WTC11 (cell line): ENCODE results near the gene GNAI3. TPM values are rescaled to one million over a fixed set of nuclear protein-coding genes. Genes with fewer than 3 reads are reported as not detected.

Experiments used
- ATAC-seq: fragments of 200-7000 bp; cut with Tn5 transposase; 2 replicates; pipeline ENCODE4 v1.10.0; 2021; ENCODE audit warnings: mild to moderate bottlenecking, moderate library complexity
- CTCF ChIA-PET: fragments of 300-600 bp; sonication (Branson Sonifier 250); formaldehyde crosslinking; loops from one replicate; lab custom pipeline; 2021; ENCODE audit warnings: antibody characterized with exemption; lab: Charles Lee
- POLR2A ChIA-PET: fragments of 350-600 bp; sonication (Branson Sonifier 250); formaldehyde crosslinking; loops from one replicate; lab custom pipeline; 2021; ENCODE audit warnings: antibody characterized with exemption; lab: Charles Lee
- DNase-seq: peaks from one replicate; pipeline ENCODE4 v3.0.0; 2021; ENCODE audit warnings: low spot score
- H3K27ac Mint-ChIP-seq: 2 replicates; pipeline ENCODE4 v1.8.0; 2021; ENCODE audit warnings: mixed read lengths
- H3K27me3 Mint-ChIP-seq: 2 replicates; pipeline ENCODE4 v1.8.0; 2021; ENCODE audit warnings: low read depth, mild to moderate bottlenecking, moderate library complexity, mixed read lengths
- H3K36me3 Mint-ChIP-seq: 2 replicates; pipeline ENCODE4 v1.8.0; 2021; ENCODE audit warnings: mixed read lengths
- H3K4me1 Mint-ChIP-seq: 2 replicates; pipeline ENCODE4 v1.8.0; 2022; ENCODE audit warnings: mixed read lengths
- H3K4me3 Mint-ChIP-seq: 2 replicates; pipeline ENCODE4 v1.8.0; 2021; ENCODE audit warnings: mild to moderate bottlenecking, moderate library complexity, mixed read lengths
- H3K9me3 Mint-ChIP-seq: 2 replicates; pipeline ENCODE4 v1.8.0; 2021; ENCODE audit warnings: mixed read lengths
- AR ChIP-seq: fragments of 250-450 bp; sonication (Bioruptor Pico); IDR thresholded peaks from 2 replicates; pipeline ENCODE4 v1.9.0; 2021; ENCODE audit warnings: mild to moderate bottlenecking
- ATF1 ChIP-seq: sonication (generic); formaldehyde crosslinking; IDR thresholded peaks from 2 replicates; pipeline ENCODE4 v1.8.1; 2023; ENCODE audit warnings: mild to moderate bottlenecking, moderate library complexity, missing genetic modification reagents
- ATF2 ChIP-seq: sonication (generic); formaldehyde crosslinking; IDR thresholded peaks from 2 replicates; pipeline ENCODE4 v1.8.1; 2022; ENCODE audit warnings: low read depth, missing genetic modification reagents, borderline replicate concordance
- CTCF ChIP-seq: fragments of 200-600 bp; IDR thresholded peaks from 2 replicates; pipeline ENCODE4 v1.8.0; 2022; ENCODE audit warnings: antibody characterized with exemption
- EMX1 ChIP-seq: fragments of 250-450 bp; sonication (Bioruptor Pico); IDR thresholded peaks from 2 replicates; pipeline ENCODE4 v1.8.0; 2021; ENCODE audit warnings: mild to moderate bottlenecking
- ETV6 ChIP-seq: sonication (generic); formaldehyde crosslinking; IDR thresholded peaks from 2 replicates; pipeline ENCODE4 v1.8.1; 2022; ENCODE audit warnings: mild to moderate bottlenecking, missing genetic modification reagents
- FOXJ3 ChIP-seq: sonication (generic); formaldehyde crosslinking; IDR thresholded peaks from 2 replicates; pipeline ENCODE4 v1.9.0; 2021; ENCODE audit warnings: missing genetic modification reagents, mild to moderate bottlenecking, borderline replicate concordance
- FOXP1 ChIP-seq: sonication (generic); formaldehyde crosslinking; IDR thresholded peaks from 2 replicates; pipeline ENCODE4 v1.8.0; 2022; ENCODE audit warnings: missing genetic modification reagents, mild to moderate bottlenecking, moderate library complexity, borderline replicate concordance
- GABPB1 ChIP-seq: sonication (generic); formaldehyde crosslinking; IDR thresholded peaks from 2 replicates; pipeline ENCODE4 v1.8.1; 2023; ENCODE audit warnings: mild to moderate bottlenecking, missing genetic modification reagents
- GRHL2 ChIP-seq: fragments of 250-450 bp; sonication (Bioruptor Pico); IDR thresholded peaks from 2 replicates; pipeline ENCODE4 v1.8.0; 2022; ENCODE audit warnings: mild to moderate bottlenecking, moderate library complexity; ENCODE audit not compliant: insufficient replicate concordance, severe bottlenecking
- GTF2I ChIP-seq: fragments of 250-450 bp; sonication (Bioruptor Pico); conservative IDR thresholded peaks from 2 replicates; pipeline ENCODE4 v1.4.0; 2021; ENCODE audit warnings: mild to moderate bottlenecking
- NFYB ChIP-seq: sonication (generic); formaldehyde crosslinking; conservative IDR thresholded peaks from 2 replicates; pipeline ENCODE4 v1.8.0; 2022; ENCODE audit warnings: low read depth, missing genetic modification reagents
- NR2C2 ChIP-seq: sonication (generic); formaldehyde crosslinking; IDR thresholded peaks from 2 replicates; pipeline ENCODE4 v1.8.0; 2022; ENCODE audit warnings: mild to moderate bottlenecking, missing genetic modification reagents
- PRDM15 ChIP-seq: sonication (generic); formaldehyde crosslinking; IDR thresholded peaks from 2 replicates; pipeline ENCODE4 v1.8.0; 2022; ENCODE audit warnings: missing genetic modification reagents
- RELA ChIP-seq: sonication (generic); formaldehyde crosslinking; IDR thresholded peaks from 2 replicates; pipeline ENCODE4 v1.8.1; 2022; ENCODE audit warnings: missing genetic modification reagents, mild to moderate bottlenecking, borderline replicate concordance
- SMAD4 ChIP-seq: sonication (generic); formaldehyde crosslinking; IDR thresholded peaks from 2 replicates; pipeline ENCODE4 v1.8.0; 2022; ENCODE audit warnings: mild to moderate bottlenecking, missing genetic modification reagents
- SP1 ChIP-seq: sonication (generic); formaldehyde crosslinking; conservative IDR thresholded peaks from 2 replicates; pipeline ENCODE4 v1.8.1; 2022; ENCODE audit warnings: missing genetic modification reagents
- ZNF121 ChIP-seq: sonication (generic); formaldehyde crosslinking; IDR thresholded peaks from 2 replicates; pipeline ENCODE4 v1.8.0; 2023; ENCODE audit warnings: missing genetic modification reagents
- ZNF263 ChIP-seq: sonication (generic); formaldehyde crosslinking; IDR thresholded peaks from 2 replicates; pipeline ENCODE4 v1.8.1; 2022; ENCODE audit warnings: low read depth, mild to moderate bottlenecking, moderate library complexity, missing genetic modification reagents
- total RNA-seq: library from RNA; stranded (reverse); gene quantifications from 3 replicates; pipeline ENCODE4 v1.2.3, GENCODE V29; 2021
- TF ChIP-seq, protein P1 (sequence below): sonication (generic); formaldehyde crosslinking; IDR thresholded peaks from 2 replicates; pipeline ENCODE4 v1.8.1; 2022; ENCODE audit warnings: low read depth, mild to moderate bottlenecking, moderate library complexity, missing genetic modification reagents, borderline replicate concordance

The GNAI3 gene
- total RNA-seq, 1 experiment from 2014 or later, result 7.2 TPM

DNA sequence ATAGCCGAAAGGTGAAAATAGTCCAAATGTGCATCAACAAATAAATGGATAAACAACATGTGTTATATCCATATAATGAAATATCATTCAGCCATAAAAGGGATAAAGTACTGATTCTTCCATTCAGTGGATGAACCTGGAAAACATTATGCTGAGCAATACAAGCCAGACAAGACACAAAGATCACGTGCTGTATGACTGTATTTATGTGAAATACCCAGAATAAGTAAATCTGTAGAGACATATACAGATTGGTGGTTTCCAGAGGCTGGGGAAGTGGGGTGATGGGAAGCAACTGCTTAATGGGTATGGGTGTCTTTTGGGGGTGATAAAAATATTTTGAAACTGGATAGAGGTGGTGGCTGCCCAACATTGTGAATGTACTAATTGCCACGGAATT, 94.2 kb downstream of the GNAI3 start (continued):
- TF ChIP-seq AR (CRISPR knock-in tag), result no peak
- TF ChIP-seq ATF1 (CRISPR knock-in tag), result no peak

DNA sequence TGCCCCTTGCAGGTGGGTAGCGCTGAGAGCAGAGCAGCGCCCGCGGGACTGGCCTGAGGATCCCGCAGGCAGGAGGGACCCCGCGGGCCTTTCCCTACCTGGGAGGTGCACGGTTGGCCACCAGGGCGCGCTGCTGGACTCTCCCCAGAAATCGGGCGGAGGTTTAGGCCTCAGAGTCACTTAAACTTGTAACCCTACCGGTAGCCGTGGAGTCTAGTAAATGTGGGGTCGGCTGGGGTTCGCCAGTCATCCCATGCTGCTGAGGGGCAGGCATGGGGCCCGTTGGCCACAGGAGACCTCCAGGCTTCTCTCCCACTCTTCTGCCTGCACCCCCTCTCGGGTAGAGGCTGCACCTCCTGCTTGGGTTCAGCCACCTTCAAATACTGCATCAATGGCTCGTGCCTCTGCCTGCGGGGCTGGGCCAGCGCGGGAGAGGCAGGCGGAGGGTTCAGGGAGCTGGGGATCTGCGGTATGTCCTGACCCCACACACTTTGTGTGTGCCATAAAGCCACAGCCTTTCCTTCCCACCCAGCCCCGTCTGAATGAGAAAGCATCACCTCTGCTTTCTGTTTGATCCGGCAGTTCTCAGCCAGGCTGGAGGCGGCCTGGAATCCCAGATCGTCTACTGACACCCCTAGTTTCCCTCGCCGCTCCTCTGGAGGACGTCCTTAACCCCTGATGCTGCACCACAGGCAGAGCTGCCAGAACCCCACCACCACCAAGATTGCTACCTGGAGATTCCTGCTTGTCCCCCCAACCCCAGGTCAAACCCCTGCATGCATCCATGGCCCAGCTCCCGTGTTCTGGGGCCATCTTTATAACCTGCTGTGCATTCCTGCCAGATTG, 95.2 kb downstream of the GNAI3 start:
- no peak overlapping the region for H3K4me3 Mint-ChIP-seq
- ATAC-seq, result peak; percentile 93
- TF ChIP-seq ZNF263 (CRISPR knock-in tag) (no peak), ZNF121 (CRISPR knock-in tag) (no peak), RELA (peak; percentile 51; the same call in 1 of the 2 replicates), GTF2I (CRISPR knock-in tag) (no peak), ETV6 (CRISPR knock-in tag) (0 out of 2 replicates have a peak, but pooled peaks have one; percentile 32), GRHL2 (CRISPR knock-in tag) (no peak), GABPB1 (CRISPR knock-in tag) (0 out of 2 replicates have a peak, but pooled peaks have one; percentile 44), SP1 (CRISPR knock-in tag) (peak; percentile 49; the same call in 1 of the 2 replicates), ATF2 (CRISPR knock-in tag) (no peak), CTCF (peak; percentile 76; the same call in 1 of the 2 replicates)
- no peaks in the 10 kb centered on the region for H3K36me3 Mint-ChIP-seq
- ChIA-PET POLR2A (interaction anchor here (0.7 to 1.5 kb wide), 4 partner anchors 17 to 132 kb away, joined by 3 to 5 read pairs (median 4); no protein-coding TSS in a partner anchor), CTCF (interaction anchor here (0.6 to 6.8 kb wide), 16 partner anchors 8 to 341 kb away, joined by 3 to 188 read pairs (median 4); partner anchors contain the start of genes AHCYL1, GNAI3 and GSTM4)
- H3K9me3 Mint-ChIP-seq, result no peaks in the 10 kb centered on the region
- peaks cover 5% of the 10 kb centered on the region; the same call in 1 of the 2 replicates for H3K27me3 Mint-ChIP-seq
- peaks cover 7% of the 10 kb centered on the region for H3K4me1 Mint-ChIP-seq
- H3K27ac Mint-ChIP-seq, result no peak overlapping the region
- peak; percentile 97 for DNase-seq

DNA sequence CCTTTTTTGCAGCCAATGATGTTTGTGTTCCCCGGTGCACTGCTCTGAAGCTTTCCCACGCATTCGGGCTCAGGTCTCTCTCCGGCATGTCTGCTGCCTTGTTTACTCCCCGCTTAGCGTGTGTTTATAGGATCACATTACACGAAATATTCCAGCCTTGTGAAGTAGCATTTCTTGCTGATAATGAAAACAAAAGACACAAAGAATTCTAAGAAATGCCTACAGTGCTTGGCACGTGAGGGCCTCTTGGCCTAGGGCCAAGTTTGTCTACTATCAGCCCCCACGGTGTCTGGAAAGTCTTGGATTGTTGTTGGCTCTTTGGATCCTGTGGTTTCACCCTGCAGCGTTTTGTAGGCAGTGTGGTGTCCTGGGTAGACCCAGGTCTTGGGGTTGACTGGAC, 96.3 kb downstream of the GNAI3 start:
- no peak for DNase-seq
- H3K36me3 Mint-ChIP-seq, result no peaks in the 10 kb centered on the region
- H3K27me3 Mint-ChIP-seq, result peaks cover 5% of the 10 kb centered on the region; the same call in 1 of the 2 replicates
- H3K4me1 Mint-ChIP-seq, result peaks cover 7% of the 10 kb centered on the region
- no peak for ATAC-seq
- ChIA-PET CTCF (interaction anchor here (0.6 to 6.8 kb wide), 7 partner anchors 7 to 340 kb away, joined by 3 to 188 read pairs (median 3); partner anchors contain the start of genes AHCYL1 and GSTM4), POLR2A (interaction anchor here (0.7 kb wide), 1 partner anchor 131 kb away, joined by 4 read pairs; no protein-coding TSS in a partner anchor)
- no peak overlapping the region for H3K27ac Mint-ChIP-seq
- H3K4me3 Mint-ChIP-seq, result no peak overlapping the region
- H3K9me3 Mint-ChIP-seq, result no peaks in the 10 kb centered on the region
- TF ChIP-seq FOXJ3 (CRISPR knock-in tag) (no peak), NR2C2 (CRISPR knock-in tag) (no peak), SMAD4 (CRISPR knock-in tag) (no peak), GTF2I (CRISPR knock-in tag) (no peak), FOXP1 (no peak), EMX1 (no peak), NFYB (no peak), PRDM15 (CRISPR knock-in tag) (no peak)
- TF ChIP-seq, protein P1, sequence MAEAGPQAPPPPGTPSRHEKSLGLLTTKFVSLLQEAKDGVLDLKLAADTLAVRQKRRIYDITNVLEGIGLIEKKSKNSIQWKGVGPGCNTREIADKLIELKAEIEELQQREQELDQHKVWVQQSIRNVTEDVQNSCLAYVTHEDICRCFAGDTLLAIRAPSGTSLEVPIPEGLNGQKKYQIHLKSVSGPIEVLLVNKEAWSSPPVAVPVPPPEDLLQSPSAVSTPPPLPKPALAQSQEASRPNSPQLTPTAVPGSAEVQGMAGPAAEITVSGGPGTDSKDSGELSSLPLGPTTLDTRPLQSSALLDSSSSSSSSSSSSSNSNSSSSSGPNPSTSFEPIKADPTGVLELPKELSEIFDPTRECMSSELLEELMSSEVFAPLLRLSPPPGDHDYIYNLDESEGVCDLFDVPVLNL (CRISPR knock-in tag), result no peak
